ENCODE measurements around the gene ADAMTS17.

The ADAMTS17 gene

GRCh38 chr15:100278596-100279380 lies 63.0 kb downstream of the ADAMTS17 start:
- DNase-seq = no peak
- Mint-ChIP-seq H3K27ac (peak overlapping the region in 1 of 2 donors; percentile 93), H3K27me3 (no peaks in the 10 kb centered on the region), H3K9me3 (peaks cover 7 to 13% of the 10 kb centered on the region in 2 donors), H3K4me3 (no peak overlapping the region), H3K4me1 (no peaks in the 10 kb centered on the region)
- ATAC-seq = no peak

DNA sequence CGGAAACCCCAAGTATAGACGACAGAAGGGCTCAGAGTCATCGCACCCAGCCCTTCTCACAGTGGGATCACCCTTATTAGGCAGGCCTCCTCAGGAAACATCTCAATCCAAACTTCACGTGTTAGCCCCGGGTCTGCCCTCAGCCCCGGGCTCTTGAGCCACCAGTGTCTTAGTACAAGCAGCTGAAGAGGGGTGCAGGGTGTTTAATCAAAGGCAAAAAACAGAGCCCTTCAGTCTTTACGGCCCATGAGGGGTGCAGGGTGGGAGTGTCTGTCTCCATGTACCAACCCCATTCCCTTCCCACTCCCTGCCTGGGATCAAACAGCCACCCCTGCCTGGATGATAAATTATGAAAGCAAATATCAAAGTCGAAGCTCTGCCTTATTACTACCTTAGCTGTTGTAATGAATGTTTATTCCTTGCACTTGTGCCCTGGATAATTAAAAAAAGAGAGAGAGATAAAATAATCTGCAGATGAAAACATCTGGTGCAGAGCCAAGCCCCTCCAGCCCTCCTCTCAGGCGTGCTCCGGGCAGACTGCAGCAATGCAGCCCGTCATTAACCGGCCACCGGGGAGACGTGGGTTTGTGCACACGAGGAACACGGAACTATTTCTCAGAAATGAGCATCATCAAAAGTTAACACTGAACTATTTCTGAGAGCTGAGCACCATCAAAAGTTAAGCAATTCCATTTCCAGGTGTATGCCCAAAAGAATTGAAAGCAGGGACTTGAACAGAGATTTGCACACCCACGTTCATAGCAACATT lies 64.5 kb downstream of the ADAMTS17 start:
- ATAC-seq (no peak), DNase-seq (no peak)
- Mint-ChIP-seq H3K4me3 (no peak overlapping the region), H3K27ac (no peak overlapping the region), H3K9me3 (peaks cover 22 to 26% of the 10 kb centered on the region in 2 donors), H3K27me3 (no peaks in the 10 kb centered on the region), H3K4me1 (no peaks in the 10 kb centered on the region)

GRCh38 chr15:100276506-100276905 lies 65.3 kb downstream of the ADAMTS17 start:
- DNase-seq = no peak
- ATAC-seq = no peak
- H3K4me1 Mint-ChIP-seq = no peaks in the 10 kb centered on the region
- peaks cover 30 to 33% of the 10 kb centered on the region in 2 donors for H3K9me3 Mint-ChIP-seq
- no peak overlapping the region for H3K4me3 Mint-ChIP-seq
- no peak overlapping the region for H3K27ac Mint-ChIP-seq
- H3K27me3 Mint-ChIP-seq = no peaks in the 10 kb centered on the region

- Mint-ChIP-seq H3K9me3 (peaks cover 33 to 34% of the 10 kb centered on the region in 2 donors), H3K27me3 (no peaks in the 10 kb centered on the region), H3K4me3 (no peak overlapping the region), H3K27ac (peak overlapping the region in 1 of 2 donors; percentile 42), H3K4me1 (no peaks in the 10 kb centered on the region)
- no peak for DNase-seq
- peak; percentile 54 for ATAC-seq
Observed at GRCh38 chr15:100275641-100276040, 66.1 kb downstream of the ADAMTS17 start.

DNA sequence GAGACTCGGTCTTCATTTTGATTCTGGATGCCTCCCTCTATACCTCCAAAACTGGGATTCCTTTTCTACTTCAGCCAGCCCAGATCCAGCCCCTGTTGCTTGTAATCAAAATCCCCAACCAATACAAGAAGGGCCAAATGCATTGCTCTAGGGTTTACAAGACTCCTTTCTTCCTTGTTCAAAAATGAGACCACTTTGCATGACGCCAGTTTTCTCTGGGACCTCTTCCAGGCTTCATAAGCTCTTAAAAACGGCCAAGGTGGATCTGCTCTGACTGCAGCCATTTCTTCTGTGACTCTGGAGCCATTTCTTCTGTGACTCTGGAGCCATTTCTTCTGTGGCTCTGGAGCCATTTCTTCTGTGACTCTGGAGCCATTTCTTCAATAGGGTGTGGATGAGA lies 71.9 kb downstream of the ADAMTS17 start:
- H3K27me3 Mint-ChIP-seq = no peaks in the 10 kb centered on the region
- H3K9me3 Mint-ChIP-seq = peaks cover 29 to 36% of the 10 kb centered on the region in 2 donors
- H3K27ac Mint-ChIP-seq = no peak overlapping the region
- no peak overlapping the region for H3K4me3 Mint-ChIP-seq
- ATAC-seq = no peak
- H3K4me1 Mint-ChIP-seq = no peaks in the 10 kb centered on the region
- DNase-seq = no peak

DNA sequence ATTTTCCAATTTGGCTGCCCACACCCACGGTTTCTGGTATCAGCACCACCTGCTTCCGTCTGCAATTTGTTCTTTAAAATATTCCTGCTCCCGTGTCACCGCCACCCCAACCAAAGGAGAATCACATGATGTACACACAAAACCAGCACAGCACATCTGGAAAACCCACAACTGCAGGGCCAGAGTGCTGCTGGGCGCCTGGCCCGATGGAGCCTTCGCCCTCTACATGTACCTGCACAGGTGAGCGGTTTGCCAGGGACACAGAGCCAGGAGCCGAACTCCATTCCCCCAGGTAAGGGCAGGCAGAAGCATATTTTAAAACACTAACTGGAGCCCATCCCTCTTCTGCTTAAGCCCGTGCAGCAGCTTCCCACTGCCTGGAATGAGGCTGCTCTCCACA lies 75.6 kb downstream of the ADAMTS17 start:
- Mint-ChIP-seq H3K27me3 (no peaks in the 10 kb centered on the region), H3K9me3 (peaks cover 0 to 10% of the 10 kb centered on the region in 2 donors), H3K4me1 (no peaks in the 10 kb centered on the region), H3K4me3 (no peak overlapping the region), H3K27ac (no peak overlapping the region)
- no peak for ATAC-seq
- DNase-seq = no peak

DNA sequence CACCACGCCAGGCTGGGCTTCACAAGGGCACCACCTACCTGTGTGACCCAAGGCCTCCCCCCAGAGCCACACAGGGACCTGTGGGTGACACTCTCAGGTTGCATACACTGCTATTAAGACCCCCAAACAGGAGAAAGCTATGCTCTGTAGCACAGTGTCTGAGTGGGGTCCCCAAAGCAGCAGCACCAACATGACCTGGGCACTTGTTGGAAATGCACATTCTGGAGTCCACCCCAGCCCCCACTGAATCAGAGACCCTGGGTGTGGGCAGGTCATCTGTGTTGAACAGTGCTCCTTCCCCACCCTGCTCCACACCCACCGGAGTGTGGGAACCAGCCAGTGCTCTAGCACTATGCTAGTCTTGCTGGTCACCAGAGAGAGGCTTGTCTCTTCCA lies 76.1 kb downstream of the ADAMTS17 start:
- peaks cover 0 to 6% of the 10 kb centered on the region in 2 donors for H3K9me3 Mint-ChIP-seq
- no peaks in the 10 kb centered on the region for H3K27me3 Mint-ChIP-seq
- H3K27ac Mint-ChIP-seq = no peak overlapping the region
- peak; percentile 23 for ATAC-seq
- no peak overlapping the region for H3K4me3 Mint-ChIP-seq
- no peak for DNase-seq
- no peaks in the 10 kb centered on the region for H3K4me1 Mint-ChIP-seq

DNA sequence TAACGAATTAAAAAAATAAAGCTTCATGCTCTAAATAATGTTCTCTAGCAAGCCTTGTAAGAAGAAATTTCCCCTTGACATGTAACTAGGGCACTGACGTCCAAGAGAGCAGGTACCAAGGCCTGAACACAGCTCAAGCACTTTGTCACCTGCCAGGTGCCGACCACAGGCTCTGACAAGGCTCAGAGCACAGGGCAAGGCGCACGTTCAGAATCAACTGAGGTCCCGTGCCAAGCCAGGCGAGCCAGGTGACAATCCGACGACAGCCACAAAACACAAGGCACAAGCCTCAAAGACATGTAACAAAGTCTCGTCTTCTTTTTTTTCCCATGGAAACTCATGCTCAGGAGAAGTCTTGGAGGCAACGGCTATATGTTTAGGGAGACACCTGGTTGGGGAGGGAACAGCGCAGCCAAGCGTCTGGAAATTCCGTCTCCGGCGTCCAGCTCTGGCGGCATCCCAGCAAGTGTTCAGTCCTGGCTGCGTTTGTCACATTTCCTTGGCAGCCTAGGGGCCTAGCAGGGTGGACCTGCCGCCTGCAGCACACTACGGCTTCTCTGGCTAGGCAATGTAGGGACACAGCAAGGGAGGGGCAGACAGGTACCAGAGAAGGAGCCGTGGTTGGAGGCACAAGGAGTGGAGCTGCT lies 76.7 kb downstream of the ADAMTS17 start:
- Mint-ChIP-seq H3K4me3 (no peak overlapping the region), H3K9me3 (peaks cover 0 to 5% of the 10 kb centered on the region in 2 donors), H3K27ac (no peak overlapping the region)

GRCh38 chr15:100263721-100264455 lies 77.9 kb downstream of the ADAMTS17 start:
- no peaks in the 10 kb centered on the region for H3K27me3 Mint-ChIP-seq
- ATAC-seq (no peak), DNase-seq (no peak)
- H3K27ac Mint-ChIP-seq = no peak overlapping the region
- no peaks in the 10 kb centered on the region for H3K9me3 Mint-ChIP-seq
- H3K4me3 Mint-ChIP-seq = no peak overlapping the region
- no peaks in the 10 kb centered on the region for H3K4me1 Mint-ChIP-seq

More for the DNA sequence above, 76.7 kb downstream of the ADAMTS17 start:
- no peak for DNase-seq
- peak; percentile 9 for ATAC-seq
- Mint-ChIP-seq H3K27me3 (no peaks in the 10 kb centered on the region), H3K4me1 (no peaks in the 10 kb centered on the region)

DNA sequence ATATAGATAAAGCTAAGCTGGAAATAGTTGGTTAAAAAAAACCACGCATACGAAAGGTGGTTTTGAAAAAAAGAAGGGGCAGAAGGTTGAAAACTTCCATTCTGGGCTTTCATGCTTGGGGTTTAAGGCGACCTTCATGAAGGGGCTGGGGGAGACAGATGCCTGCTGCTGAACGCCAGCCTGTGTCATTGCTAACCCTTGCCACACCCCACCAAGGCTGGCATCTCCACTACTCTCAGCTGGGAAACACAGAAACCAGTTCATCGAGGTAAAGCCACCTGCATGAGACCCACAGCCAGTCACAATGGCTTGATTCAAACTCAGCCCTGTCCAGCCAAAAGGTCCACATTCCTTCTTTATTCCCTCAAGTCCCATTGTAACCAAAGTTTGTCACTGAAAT lies 78.7 kb downstream of the ADAMTS17 start:
- H3K4me3 Mint-ChIP-seq = no peak overlapping the region
- H3K9me3 Mint-ChIP-seq = no peaks in the 10 kb centered on the region
- H3K27ac Mint-ChIP-seq = no peak overlapping the region
- no peak for DNase-seq
- no peaks in the 10 kb centered on the region for H3K27me3 Mint-ChIP-seq
- no peak for ATAC-seq
- H3K4me1 Mint-ChIP-seq = no peaks in the 10 kb centered on the region

GRCh38 chr15:100261302-100262240 lies 80.2 kb downstream of the ADAMTS17 start:
- no peak overlapping the region for H3K4me3 Mint-ChIP-seq
- H3K4me1 Mint-ChIP-seq = no peaks in the 10 kb centered on the region
- DNase-seq (peak in 1 of 2 donors; percentile 1), ATAC-seq (no peak)
- peaks cover 0 to 3% of the 10 kb centered on the region in 2 donors for H3K9me3 Mint-ChIP-seq
- H3K27me3 Mint-ChIP-seq = no peaks in the 10 kb centered on the region
- peak overlapping the region in 1 of 2 donors; percentile 76 for H3K27ac Mint-ChIP-seq

DNA sequence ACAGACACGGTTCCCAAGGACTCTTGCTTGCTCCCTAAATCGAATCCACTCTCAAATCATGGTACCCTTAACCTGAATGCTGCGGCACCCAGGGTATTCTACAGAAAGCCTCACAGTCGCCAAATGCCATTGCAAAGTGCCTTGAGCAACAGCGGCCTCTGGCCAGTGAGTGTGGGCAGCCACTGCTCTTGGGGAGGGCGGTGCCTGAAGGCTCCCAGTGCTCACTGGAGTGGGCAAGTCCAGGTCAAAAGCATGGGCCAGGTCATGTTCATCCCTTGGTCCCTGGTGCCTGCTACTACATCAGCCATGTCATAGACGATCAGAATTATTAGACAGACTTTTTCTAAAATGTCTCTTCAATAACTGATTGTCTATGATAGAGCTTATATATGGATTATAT lies 82.5 kb downstream of the ADAMTS17 start:
- peaks cover 0 to 3% of the 10 kb centered on the region in 2 donors for H3K9me3 Mint-ChIP-seq
- no peaks in the 10 kb centered on the region for H3K27me3 Mint-ChIP-seq
- no peaks in the 10 kb centered on the region for H3K4me1 Mint-ChIP-seq
- ATAC-seq (no peak), DNase-seq (peak in 1 of 2 donors; percentile 0)
- no peak overlapping the region for H3K4me3 Mint-ChIP-seq
- H3K27ac Mint-ChIP-seq = no peak overlapping the region

GRCh38 chr15:100256970-100257650 lies 84.7 kb downstream of the ADAMTS17 start:
- H3K9me3 Mint-ChIP-seq = peaks cover 0 to 3% of the 10 kb centered on the region in 2 donors
- ATAC-seq (no peak), DNase-seq (no peak)
- no peak overlapping the region for H3K27ac Mint-ChIP-seq
- no peaks in the 10 kb centered on the region for H3K27me3 Mint-ChIP-seq
- H3K4me1 Mint-ChIP-seq = no peaks in the 10 kb centered on the region
- no peak overlapping the region for H3K4me3 Mint-ChIP-seq

All from stimulated activated naive CD8-positive, alpha-beta T cell treated with anti-CD3 and anti-CD28 coated beads, Interleukin-15, amount 100 ng/mL, for 72 hours (primary cell).